Astrocyte (in vitro differentiated cells and primary cell): Measurements from ENCODE around the gene NR4A2. TPM values are rescaled to one million over a fixed set of nuclear protein-coding genes. Genes with fewer than 3 reads are reported as not detected.

Source experiments
- DNase-seq: peaks from one replicate; pipeline ENCODE4 v3.0.0-alpha.2; 2010; ENCODE audit warnings: low read depth
- FAIRE-seq: peaks from 2 replicates; lab custom pipeline; 2011; peaks lifted over from hg19 to GRCh38; lab: Jason Lieb, UNC
- H2AFZ ChIP-seq: 2 replicates; pipeline ENCODE4 v1.6.0; 2012; ENCODE audit warnings: low read depth, low read length, inconsistent platforms
- H3K27ac ChIP-seq: 2 replicates; pipeline ENCODE4 v1.5.1; 2011; ENCODE audit warnings: low read depth, low read length, inconsistent platforms
- H3K27me3 ChIP-seq: 2 replicates; pipeline ENCODE4 v1.6.0; 2011; ENCODE audit warnings: low read length, inconsistent platforms; ENCODE audit not compliant: insufficient read depth
- H3K36me3 ChIP-seq: 2 replicates; pipeline ENCODE4 v1.5.1; 2011; ENCODE audit warnings: low read length, inconsistent platforms; ENCODE audit not compliant: insufficient read depth
- H3K4me1 ChIP-seq: 2 replicates; pipeline ENCODE4 v1.5.1; 2011; ENCODE audit warnings: low read length, inconsistent platforms; ENCODE audit not compliant: insufficient read depth
- H3K4me2 ChIP-seq: 2 replicates; pipeline ENCODE4 v1.6.0; 2012; ENCODE audit warnings: low read length, inconsistent platforms
- H3K4me3 ChIP-seq: 2 replicates; pipeline ENCODE4 v1.5.1; 2011; ENCODE audit warnings: low read depth, mild to moderate bottlenecking, low read length, inconsistent platforms; ENCODE audit not compliant: insufficient read depth
- H3K79me2 ChIP-seq: 2 replicates; pipeline ENCODE4 v1.6.0; 2012; ENCODE audit warnings: mild to moderate bottlenecking, low read length, inconsistent platforms; ENCODE audit not compliant: insufficient read depth
- H3K9ac ChIP-seq: 2 replicates; pipeline ENCODE4 v1.6.0; 2012; ENCODE audit warnings: mild to moderate bottlenecking, low read length, inconsistent platforms
- H3K9me3 ChIP-seq: 2 replicates; pipeline ENCODE4 v1.5.1; 2012; ENCODE audit warnings: low read depth, mild to moderate bottlenecking, low read length, inconsistent platforms; ENCODE audit not compliant: insufficient read depth
- H4K20me1 ChIP-seq: 2 replicates; pipeline ENCODE4 v1.6.0; 2012; ENCODE audit warnings: low read length, inconsistent platforms; ENCODE audit not compliant: insufficient read depth
- H3K27ac Mint-ChIP-seq: one replicate; pipeline ENCODE4 v1.8.0; 2021; ENCODE audit warnings: mild to moderate bottlenecking, mixed read lengths; ENCODE audit not compliant: unreplicated experiment
- H3K27me3 Mint-ChIP-seq: one replicate; pipeline ENCODE4 v1.8.0; 2021; ENCODE audit warnings: low read depth, mixed read lengths; ENCODE audit not compliant: unreplicated experiment
- H3K36me3 Mint-ChIP-seq: one replicate; pipeline ENCODE4 v1.8.0; 2021; ENCODE audit warnings: low read depth, mixed read lengths; ENCODE audit not compliant: unreplicated experiment
- H3K4me1 Mint-ChIP-seq: one replicate; pipeline ENCODE4 v1.8.0; 2021; ENCODE audit warnings: low read depth, mixed read lengths; ENCODE audit not compliant: unreplicated experiment
- H3K4me3 Mint-ChIP-seq: one replicate; pipeline ENCODE4 v1.8.0; 2021; ENCODE audit warnings: mild to moderate bottlenecking, moderate library complexity, mixed read lengths; ENCODE audit not compliant: unreplicated experiment
- H3K9me3 Mint-ChIP-seq: one replicate; pipeline ENCODE4 v1.8.0; 2021; ENCODE audit warnings: mild to moderate bottlenecking, mixed read lengths; ENCODE audit not compliant: unreplicated experiment
- CTCF ChIP-seq: IDR thresholded peaks from 2 replicates; pipeline ENCODE4 v1.5.1; 2011; ENCODE audit warnings: low read depth, mild to moderate bottlenecking, inconsistent platforms, low read length, moderate library complexity; ENCODE audit not compliant: insufficient read depth
- EZH2 ChIP-seq: IDR thresholded peaks from 2 replicates; pipeline ENCODE4 v1.6.1; 2012; ENCODE audit warnings: mild to moderate bottlenecking, low read length, inconsistent platforms; ENCODE audit not compliant: insufficient read depth
- total RNA-seq: library from RNA; stranded (reverse); gene quantifications from 2 replicates; pipeline ENCODE4 v1.2.1, GENCODE V29; 2021

NR4A2 gene
- total RNA-seq, 1 donor from 2014 or later: 1.3 TPM

GRCh38 chr2:156322051-156322685 is 10.4 kb downstream of the NR4A2 start:
- H3K9me3 ChIP-seq: peaks cover 7% of the 10 kb centered on the region
- DNase-seq (no peak), FAIRE-seq (peak; percentile 13)
- no peaks in the 10 kb centered on the region for H3K36me3 ChIP-seq
- no peaks in the 10 kb centered on the region for H3K79me2 ChIP-seq
- H3K4me3 Mint-ChIP-seq: no peak overlapping the region
- H3K9me3 Mint-ChIP-seq: peaks cover 3% of the 10 kb centered on the region
- H2AFZ ChIP-seq: no peak overlapping the region
- no peaks in the 10 kb centered on the region for H3K4me1 Mint-ChIP-seq
- no peaks in the 10 kb centered on the region for H3K36me3 Mint-ChIP-seq
- H3K4me1 ChIP-seq: peaks cover 22% of the 10 kb centered on the region
- peaks cover 73% of the 10 kb centered on the region for H3K27me3 ChIP-seq
- no peak for TF ChIP-seq CTCF
- TF ChIP-seq EZH2: no peak
- no peak overlapping the region for H3K27ac Mint-ChIP-seq
- H3K27me3 Mint-ChIP-seq: peaks cover 10% of the 10 kb centered on the region
- peak overlapping the region; percentile 29 for H3K4me3 ChIP-seq
- no peaks in the 10 kb centered on the region for H4K20me1 ChIP-seq
- H3K9ac ChIP-seq: no peak overlapping the region
- peak overlapping the region; percentile 82 for H3K4me2 ChIP-seq
- H3K27ac ChIP-seq: no peak overlapping the region

GRCh38 chr2:156321243-156321904 is 11.1 kb downstream of the NR4A2 start:
- peaks cover 7% of the 10 kb centered on the region for H3K27me3 Mint-ChIP-seq
- Histone ChIP-seq H3K4me1 (peaks cover 22% of the 10 kb centered on the region), H3K9ac (no peak overlapping the region), H3K4me3 (peak overlapping the region; percentile 29), H3K27me3 (peaks cover 66% of the 10 kb centered on the region), H3K27ac (no peak overlapping the region), H3K4me2 (peak overlapping the region; percentile 82), H3K9me3 (peaks cover 7% of the 10 kb centered on the region), H3K79me2 (no peaks in the 10 kb centered on the region), H4K20me1 (no peaks in the 10 kb centered on the region), H3K36me3 (no peaks in the 10 kb centered on the region), H2AFZ (no peak overlapping the region)
- FAIRE-seq: no peak
- no peak overlapping the region for H3K4me3 Mint-ChIP-seq
- H3K27ac Mint-ChIP-seq: no peak overlapping the region
- H3K36me3 Mint-ChIP-seq: no peaks in the 10 kb centered on the region
- H3K9me3 Mint-ChIP-seq: peaks cover 3% of the 10 kb centered on the region
- no peak for DNase-seq
- TF ChIP-seq EZH2 (peak; percentile 80), CTCF (no peak)
- no peaks in the 10 kb centered on the region for H3K4me1 Mint-ChIP-seq
